HG02981 (cell line): ENCODE data around the gene XPO4.

Source experiments
- ATAC-seq: cut with Tn5 transposase; IDR thresholded peaks from one replicate; pipeline ENCODE4 v1.9.1; 2021; ENCODE audit warnings: mild to moderate bottlenecking, moderate library complexity; ENCODE audit not compliant: unreplicated experiment

XPO4 gene

GRCh38 chr13:20831254-20831653 is 71.3 kb downstream of the XPO4 start:
- ATAC-seq, result no peak

- peak; percentile 72 for ATAC-seq
These were observed 73.8 kb downstream of the XPO4 start for GRCh38 chr13:20828539-20829364.

GRCh38 chr13:20826843-20827560 is 75.5 kb downstream of the XPO4 start:
- no peak for ATAC-seq

GRCh38 chr13:20826301-20826700 is 76.2 kb downstream of the XPO4 start:
- no peak for ATAC-seq

- peak; percentile 62 for ATAC-seq
These were observed 77.1 kb downstream of the XPO4 start for GRCh38 chr13:20825477-20825875.

- no peak for ATAC-seq
These were observed 77.6 kb downstream of the XPO4 start for GRCh38 chr13:20824762-20825476.

GRCh38 chr13:20823071-20823470 is 79.5 kb downstream of the XPO4 start:
- ATAC-seq, result no peak

- ATAC-seq, result no peak
These were observed 80.1 kb downstream of the XPO4 start for GRCh38 chr13:20822406-20822805.

GRCh38 chr13:20819715-20820114 is 82.8 kb downstream of the XPO4 start:
- ATAC-seq, result no peak

- no peak for ATAC-seq
These were observed 87.1 kb downstream of the XPO4 start for GRCh38 chr13:20815464-20815863.

- no peak for ATAC-seq
These were observed 88.2 kb downstream of the XPO4 start for GRCh38 chr13:20814224-20814910.

GRCh38 chr13:20812890-20813289 is 89.7 kb downstream of the XPO4 start:
- no peak for ATAC-seq

GRCh38 chr13:20810808-20811207 is 91.7 kb downstream of the XPO4 start:
- no peak for ATAC-seq

- no peak for ATAC-seq
These were observed 93.7 kb downstream of the XPO4 start for GRCh38 chr13:20808874-20809273.

- no peak for ATAC-seq
These were observed 99.2 kb downstream of the XPO4 start for GRCh38 chr13:20803180-20803965.

GRCh38 chr13:20801707-20802106 is 100.8 kb downstream of the XPO4 start:
- no peak for ATAC-seq

- no peak for ATAC-seq
These were observed 102.7 kb downstream of the XPO4 start for GRCh38 chr13:20799726-20800416.

- no peak for ATAC-seq
These were observed 104.5 kb downstream of the XPO4 start for GRCh38 chr13:20798027-20798426.

GRCh38 chr13:20796791-20797508 is 105.6 kb downstream of the XPO4 start:
- ATAC-seq, result no peak
